Fibroblast of lung (primary cell): ENCODE results near the gene LZTR1. TPM values are rescaled to one million over a fixed set of nuclear protein-coding genes. Genes with fewer than 3 reads are reported as not detected.

ENCODE experiments used
- DNase-seq, 2 donors: peaks; one replicate each; pipeline versions ENCODE4 v3.0.0 to v3.0.0-alpha.2; 2010; ENCODE audit warnings: low read depth in 2 of 2
- H2AFZ ChIP-seq: 2 replicates; pipeline ENCODE4 v1.5.1; 2012; ENCODE audit warnings: low read length, control low read depth, inconsistent platforms
- H3K27ac ChIP-seq: 2 replicates; pipeline ENCODE4 v1.5.1; 2011; ENCODE audit warnings: low read length, control low read depth; ENCODE audit not compliant: insufficient read depth
- H3K27me3 ChIP-seq: 2 replicates; pipeline ENCODE4 v1.5.1; 2011; ENCODE audit warnings: mild to moderate bottlenecking, low read length; ENCODE audit not compliant: control insufficient read depth, insufficient read depth
- H3K36me3 ChIP-seq: 2 replicates; pipeline ENCODE4 v1.5.1; 2011; ENCODE audit warnings: low read length; ENCODE audit not compliant: control insufficient read depth, insufficient read depth
- H3K4me1 ChIP-seq: 2 replicates; pipeline ENCODE4 v1.5.1; 2011; ENCODE audit warnings: low read length; ENCODE audit not compliant: control insufficient read depth, insufficient read depth; ENCODE audit errors: extremely low read depth
- H3K4me2 ChIP-seq: 2 replicates; pipeline ENCODE4 v1.5.1; 2011; ENCODE audit warnings: low read length, control low read depth; ENCODE audit not compliant: insufficient read depth; ENCODE audit errors: extremely low read depth
- H3K4me3 ChIP-seq, 4 experiments: fragments of 200-600 bp in 1 of 4; sonication (generic) in 1 of 4; replicated peaks in 1 of 4; 2 replicates each; pipeline ENCODE4 v1.5.1; 2011 to 2016; ENCODE audit warnings: low read length in 4 of 4, low read depth in 3 of 4, mild to moderate bottlenecking in 3 of 4, control low read depth in 2 of 4, inconsistent platforms in 1 of 4, mixed read lengths in 1 of 4; ENCODE audit not compliant: insufficient read depth in 1 of 4; ENCODE audit errors: control extremely low read depth in 1 of 4
- H3K79me2 ChIP-seq: 2 replicates; pipeline ENCODE4 v1.5.1; 2012; ENCODE audit warnings: mild to moderate bottlenecking, low read length, inconsistent platforms; ENCODE audit not compliant: control insufficient read depth, insufficient read depth
- H3K9ac ChIP-seq: 2 replicates; pipeline ENCODE4 v1.5.1; 2011; ENCODE audit warnings: mild to moderate bottlenecking, low read length, control low read depth; ENCODE audit not compliant: insufficient read depth
- H3K9me3 ChIP-seq: 2 replicates; pipeline ENCODE4 v1.5.1; 2012; ENCODE audit warnings: low read depth, low read length; ENCODE audit not compliant: control insufficient read depth, insufficient read depth
- H4K20me1 ChIP-seq: 2 replicates; pipeline ENCODE4 v1.5.1; 2011; ENCODE audit warnings: low read length; ENCODE audit not compliant: control insufficient read depth, insufficient read depth; ENCODE audit errors: extremely low read depth
- CTCF ChIP-seq, 2 donors: IDR thresholded peaks in 1 of 2; conservative IDR thresholded peaks in 1 of 2; 1 replicate in 1 of 2; 2 replicates in 1 of 2; pipeline ENCODE4 v1.5.1; 2011 to 2012; ENCODE audit warnings: low read length in 2 of 2, control low read depth in 1 of 2, inconsistent platforms in 1 of 2, low read depth in 1 of 2, mild to moderate bottlenecking in 1 of 2
- EZH2 ChIP-seq: IDR thresholded peaks from 2 replicates; pipeline ENCODE4 v1.5.1; 2012; ENCODE audit warnings: low read length, control low read depth, mild to moderate bottlenecking; ENCODE audit errors: missing control alignments
- polyA plus RNA-seq, 2 donors: library from polyadenylated mRNA; depleted of rRNA in 1 of 2; stranded (reverse) in 1 of 2; unstranded in 1 of 2; fragments of >200 nt; gene quantifications; 2 replicates each; pipeline ENCODE4 v1.2.1, GENCODE V29; 2011 to 2012; ENCODE audit warnings: missing spikeins in 1 of 2
- total RNA-seq: library from RNA; depleted of rRNA; stranded (reverse); fragments of >200 nt; gene quantifications from 2 replicates; pipeline ENCODE4 v1.2.1, GENCODE V29; 2014

Gene LZTR1
- total and polyA plus RNA-seq, 2 donors (not counting 1 experiment from before 2014, with no cell fraction given): 27.4 to 75.8 TPM

- DNase-seq: no peak
- H3K4me1 ChIP-seq: no peaks in the 10 kb centered on the region
- no peak overlapping the region for H3K27ac ChIP-seq
- H3K9me3 ChIP-seq: peaks cover 2% of the 10 kb centered on the region
- H2AFZ ChIP-seq: no peak overlapping the region
- H3K9ac ChIP-seq: no peak overlapping the region
- H3K4me2 ChIP-seq: no peak overlapping the region
- H4K20me1 ChIP-seq: no peaks in the 10 kb centered on the region
- TF ChIP-seq EZH2: no peak
- no peak for TF ChIP-seq CTCF (conservative IDR thresholded peaks at IDR 0.05 in 1 of 2, IDR thresholded peaks at IDR 0.05 in 1 of 2; ENCODE audit: low read depth in 1 of 2, low read length in 2 of 2)
- H3K27me3 ChIP-seq: no peaks in the 10 kb centered on the region
- H3K79me2 ChIP-seq: no peaks in the 10 kb centered on the region
- no peaks in the 10 kb centered on the region for H3K36me3 ChIP-seq
- no peak overlapping the region for H3K4me3 ChIP-seq
Observed at GRCh38 chr22:20975541-20976290, 6.4 kb upstream of the LZTR1 start.

- Histone ChIP-seq H3K4me3 (no peak overlapping the region), H3K36me3 (no peaks in the 10 kb centered on the region), H2AFZ (no peak overlapping the region), H3K27me3 (no peaks in the 10 kb centered on the region), H3K4me1 (peaks cover 4% of the 10 kb centered on the region), H4K20me1 (no peaks in the 10 kb centered on the region), H3K9me3 (peaks cover 2% of the 10 kb centered on the region), H3K4me2 (no peak overlapping the region), H3K9ac (no peak overlapping the region), H3K79me2 (no peaks in the 10 kb centered on the region), H3K27ac (no peak overlapping the region)
- DNase-seq: no peak
- TF ChIP-seq CTCF (conservative IDR thresholded peaks at IDR 0.05 in 1 of 2, IDR thresholded peaks at IDR 0.05 in 1 of 2; ENCODE audit: low read depth in 1 of 2, low read length in 2 of 2) (no peak), EZH2 (no peak)
Observed at GRCh38 chr22:20976291-20976877, 5.7 kb upstream of the LZTR1 start.

- no peak overlapping the region for H3K4me3 ChIP-seq
- H4K20me1 ChIP-seq: no peaks in the 10 kb centered on the region
- H3K36me3 ChIP-seq: no peaks in the 10 kb centered on the region
- TF ChIP-seq EZH2: no peak
- no peak for TF ChIP-seq CTCF (conservative IDR thresholded peaks at IDR 0.05 in 1 of 2, IDR thresholded peaks at IDR 0.05 in 1 of 2; ENCODE audit: low read depth in 1 of 2, low read length in 2 of 2)
- no peak overlapping the region for H2AFZ ChIP-seq
- no peak for DNase-seq
- no peak overlapping the region for H3K4me2 ChIP-seq
- peaks cover 6% of the 10 kb centered on the region for H3K4me1 ChIP-seq
- no peak overlapping the region for H3K27ac ChIP-seq
- no peaks in the 10 kb centered on the region for H3K79me2 ChIP-seq
- no peaks in the 10 kb centered on the region for H3K27me3 ChIP-seq
- peaks cover 2% of the 10 kb centered on the region for H3K9me3 ChIP-seq
- no peak overlapping the region for H3K9ac ChIP-seq
Observed at GRCh38 chr22:20977019-20977418, 5.1 kb upstream of the LZTR1 start.
